GM18951 (cell line): ENCODE measurements around the gene INPP1.

Source experiments
- POLR2A ChIP-seq: IDR thresholded peaks from 4 replicates; pipeline ENCODE4 v1.6.1; 2011; ENCODE audit warnings: mild to moderate bottlenecking; ENCODE audit not compliant: insufficient read length, insufficient read depth; ENCODE audit errors: extremely low read depth
- in situ Hi-C: fragments of 300-500 bp; cut with MboI; formaldehyde crosslinking; loops from one replicate; pipeline ENCODE4 v1.12.0; 2022; ENCODE audit warnings: low sequenced_read_pairs, mixed read lengths, inconsistent platforms; ENCODE audit not compliant: unreplicated experiment

Gene INPP1

DNA sequence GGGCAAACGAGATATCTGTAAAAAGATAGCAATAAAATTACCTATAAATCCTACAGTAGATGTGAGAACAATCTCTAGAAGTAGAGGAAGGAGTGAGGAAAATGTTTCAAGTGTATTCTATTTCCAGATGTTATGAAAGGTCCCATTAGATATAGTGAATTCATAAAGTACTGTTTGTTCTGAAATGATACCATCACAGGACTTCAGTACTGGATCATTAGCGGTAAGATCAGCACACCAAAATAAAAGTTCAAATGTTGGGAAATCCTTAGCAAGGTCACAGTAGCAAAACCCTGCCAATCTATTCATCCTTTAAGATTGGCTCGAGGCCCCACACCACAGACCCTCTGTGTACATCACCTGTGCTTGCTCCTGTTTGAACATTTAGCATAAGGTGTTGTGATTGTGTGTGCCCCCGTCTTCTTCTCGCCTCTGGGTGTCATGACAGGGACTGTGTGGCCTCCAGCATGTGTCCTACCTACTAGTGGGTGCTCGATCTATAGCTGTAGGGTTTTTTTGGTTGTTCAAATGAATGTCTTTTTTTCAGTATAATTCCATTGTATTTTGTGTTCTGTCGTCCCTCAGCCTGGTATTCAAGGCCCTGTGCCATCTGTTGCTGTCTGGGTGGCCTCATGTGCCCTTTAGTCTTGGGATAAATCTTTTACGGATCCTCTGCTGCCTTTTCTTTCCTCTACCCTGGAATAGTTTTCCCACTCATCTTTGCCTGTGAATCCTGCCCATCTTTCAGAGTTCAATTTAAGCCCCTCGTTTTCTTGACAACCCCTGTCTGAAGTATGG, 73.9 kb downstream of the INPP1 start:
- TF ChIP-seq POLR2A, result no peak
- in situ Hi-C loops, result no loop called here

DNA sequence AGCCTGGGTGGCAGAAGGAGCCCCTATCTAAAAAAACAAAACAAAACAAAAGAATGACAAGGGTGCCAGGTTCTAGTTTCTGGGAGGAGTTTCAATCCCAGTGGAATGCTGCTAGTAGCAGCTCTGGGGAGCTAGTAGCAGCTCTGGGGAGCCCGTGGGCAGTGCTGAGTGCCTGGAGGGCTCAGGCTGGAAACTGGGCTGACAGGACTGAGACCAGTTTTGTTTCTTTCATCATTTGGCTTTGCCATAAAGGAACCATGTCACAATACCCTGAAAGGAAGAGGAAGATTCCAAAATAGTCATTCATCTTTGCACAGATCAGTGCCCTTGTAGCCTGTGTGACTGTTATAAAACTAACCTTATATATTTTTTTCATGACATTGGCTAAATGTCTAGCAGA, 75.3 kb downstream of the INPP1 start:
- in situ Hi-C loops, result no loop called here
- no peak for TF ChIP-seq POLR2A

DNA sequence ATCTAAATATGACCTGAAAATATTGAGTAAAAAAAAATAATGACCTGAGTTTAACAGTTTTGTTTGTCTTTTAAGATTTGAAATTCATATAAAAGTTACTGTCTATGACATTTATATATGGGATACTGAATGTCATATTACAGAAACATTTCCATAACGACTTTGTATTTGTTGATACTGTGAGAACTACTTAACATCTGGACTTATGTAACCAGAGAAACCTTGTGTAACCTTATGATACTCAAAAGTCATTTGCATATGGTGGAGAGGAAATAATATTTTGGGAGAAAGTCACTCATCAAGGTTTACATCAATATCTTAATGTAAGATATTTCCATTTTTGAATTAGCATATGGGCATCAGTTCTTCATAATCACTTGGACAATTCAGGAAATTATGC, 77.4 kb downstream of the INPP1 start:
- in situ Hi-C loops, result no loop called here

More for the DNA sequence above, 77.4 kb downstream of the INPP1 start:
- TF ChIP-seq POLR2A, result no peak
